Activated naive CD8-positive, alpha-beta T cell treated with anti-CD3 and anti-CD28 coated beads for 36 hours (primary cell): ENCODE data around the gene CRLF2. TPM values are rescaled to one million over a fixed set of nuclear protein-coding genes. Genes with fewer than 3 reads are reported as not detected.
"Not testable (repeated sequence)": the region's sequence is repeated elsewhere in the genome, so short reads cannot be mapped to it uniquely, and the experiment has no call there.

Experiments used
- DNase-seq: peaks from one replicate; pipeline ENCODE4 v3.0.0; 2021
- H3K27ac Mint-ChIP-seq: one replicate; pipeline ENCODE4 v1.8.0; 2022; ENCODE audit warnings: mild to moderate bottlenecking, moderate library complexity, mixed read lengths
- H3K27me3 Mint-ChIP-seq: one replicate; pipeline ENCODE4 v1.8.0; 2022; ENCODE audit warnings: mild to moderate bottlenecking, mixed read lengths
- H3K36me3 Mint-ChIP-seq: one replicate; pipeline ENCODE4 v1.8.0; 2021; ENCODE audit warnings: mild to moderate bottlenecking, mixed read lengths
- H3K4me1 Mint-ChIP-seq: one replicate; pipeline ENCODE4 v1.8.0; 2021; ENCODE audit warnings: mixed read lengths
- H3K4me3 Mint-ChIP-seq: one replicate; pipeline ENCODE4 v1.8.0; 2022; ENCODE audit warnings: mild to moderate bottlenecking, moderate library complexity, mixed read lengths
- H3K9me3 Mint-ChIP-seq: one replicate; pipeline ENCODE4 v1.8.0; 2022; ENCODE audit warnings: mixed read lengths
- total RNA-seq, 2 experiments: library from RNA; stranded (reverse); gene quantifications; one replicate each; pipeline ENCODE4 v1.2.3, GENCODE V29; 2021

The CRLF2 gene
- total RNA-seq, 2 experiments from 2014 or later = 0.40 to 0.52 TPM

DNA sequence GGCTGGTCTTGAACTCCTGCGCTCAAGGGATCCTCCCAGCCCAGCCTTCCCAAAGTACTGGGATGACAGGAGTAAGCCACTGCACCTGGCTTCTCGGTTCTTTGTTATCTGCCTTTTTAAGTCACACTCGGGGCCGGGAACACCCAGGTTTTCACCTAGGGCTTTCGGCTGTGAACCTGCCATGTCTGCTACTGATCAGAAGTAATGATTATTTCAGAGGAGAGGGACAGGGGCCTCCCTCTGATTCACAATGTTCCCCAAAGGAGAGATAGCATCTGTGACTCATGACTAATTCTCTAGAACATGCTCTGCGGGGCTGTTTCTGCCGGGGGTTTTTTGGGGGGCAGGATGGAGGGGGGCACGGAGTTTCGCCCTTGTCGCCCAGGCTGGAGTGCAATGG lies 26.9 kb downstream of the CRLF2 start:
- Mint-ChIP-seq H3K9me3 (no peaks in the 10 kb centered on the region), H3K27ac (no peak overlapping the region), H3K36me3 (no peaks in the 10 kb centered on the region), H3K27me3 (no peaks in the 10 kb centered on the region), H3K4me3 (no peak overlapping the region), H3K4me1 (no peaks in the 10 kb centered on the region)
- DNase-seq = no peak

DNA sequence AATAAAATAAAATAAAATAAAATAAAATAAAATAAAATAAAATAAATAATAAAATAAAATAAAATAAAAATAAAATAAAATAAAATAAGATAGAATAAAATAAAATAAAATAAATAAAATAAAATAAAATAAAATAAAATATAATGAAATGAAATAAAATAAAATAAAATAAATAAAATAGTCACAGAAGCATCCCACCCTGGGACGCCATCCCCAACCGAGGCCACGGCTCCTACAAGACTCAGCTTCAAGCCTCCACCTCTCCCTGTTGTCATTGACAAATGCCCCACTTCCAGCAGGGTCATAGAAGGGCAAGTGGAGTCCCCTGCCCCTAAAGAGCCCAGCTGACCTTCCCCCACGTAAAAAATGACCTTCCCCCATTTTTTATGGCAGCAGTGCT lies 30.2 kb downstream of the CRLF2 start:
- no peaks in the 10 kb centered on the region for H3K27me3 Mint-ChIP-seq
- no peak for DNase-seq
- H3K27ac Mint-ChIP-seq = no peak overlapping the region
- H3K4me3 Mint-ChIP-seq = no peak overlapping the region
- no peaks in the 10 kb centered on the region for H3K36me3 Mint-ChIP-seq
- H3K4me1 Mint-ChIP-seq = no peaks in the 10 kb centered on the region
- H3K9me3 Mint-ChIP-seq = no peaks in the 10 kb centered on the region

- H3K27ac Mint-ChIP-seq, H3K4me3 Mint-ChIP-seq, H3K27me3 Mint-ChIP-seq, H3K9me3 Mint-ChIP-seq, H3K4me1 Mint-ChIP-seq, H3K36me3 Mint-ChIP-seq, DNase-seq: not testable (repeated sequence)
Measured at GRCh38 chrX:1181661-1182060, 30.8 kb downstream of the CRLF2 start.

DNA sequence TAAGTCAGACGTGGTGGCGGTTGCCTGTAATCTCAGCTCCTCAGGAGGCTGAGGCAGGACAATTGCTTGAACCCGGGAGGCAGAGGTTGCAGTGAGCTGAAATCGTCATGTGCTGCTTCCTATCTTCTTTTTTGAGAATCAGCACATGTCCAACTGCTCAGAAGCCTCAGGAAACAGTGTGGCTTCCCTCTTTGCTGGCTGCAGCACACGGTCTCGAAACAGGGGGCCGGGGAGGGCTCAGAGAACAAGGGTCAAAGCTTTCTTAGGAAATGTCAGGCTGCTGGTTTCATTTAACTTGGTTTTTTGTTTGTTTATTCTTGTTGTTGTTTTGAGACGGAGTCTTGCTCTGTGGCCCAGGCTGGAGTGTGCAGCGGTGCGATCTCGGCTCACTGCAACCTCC lies 31.3 kb downstream of the CRLF2 start:
- H3K36me3 Mint-ChIP-seq = no peaks in the 10 kb centered on the region
- H3K4me3 Mint-ChIP-seq = no peak overlapping the region
- no peak for DNase-seq
- no peaks in the 10 kb centered on the region for H3K27me3 Mint-ChIP-seq
- no peaks in the 10 kb centered on the region for H3K4me1 Mint-ChIP-seq
- H3K27ac Mint-ChIP-seq = no peak overlapping the region
- no peaks in the 10 kb centered on the region for H3K9me3 Mint-ChIP-seq

DNA sequence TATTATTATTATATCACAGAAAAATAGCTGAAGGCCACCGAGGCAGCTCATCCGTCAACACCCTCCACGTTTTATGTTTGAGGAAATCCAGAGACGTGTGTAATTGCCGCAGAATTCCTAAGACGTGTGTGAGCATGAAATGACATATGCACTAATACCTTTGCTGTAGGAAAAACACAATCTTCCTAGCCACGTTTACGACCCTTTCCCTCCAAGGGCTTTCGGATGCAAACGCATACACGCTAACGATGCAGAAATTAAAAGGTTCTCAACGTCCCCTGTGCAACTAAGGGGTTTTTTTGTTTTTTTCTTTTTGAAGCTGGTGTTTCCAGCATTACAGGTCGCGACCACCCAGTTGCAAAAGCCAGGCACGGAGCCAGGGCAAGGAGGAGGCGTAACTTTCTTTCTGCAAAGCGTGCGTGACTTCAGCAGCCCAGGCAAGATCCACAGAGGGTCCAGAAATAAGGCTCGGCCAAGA lies 33.8 kb downstream of the CRLF2 start:
- H3K27ac Mint-ChIP-seq = no peak overlapping the region

DNA sequence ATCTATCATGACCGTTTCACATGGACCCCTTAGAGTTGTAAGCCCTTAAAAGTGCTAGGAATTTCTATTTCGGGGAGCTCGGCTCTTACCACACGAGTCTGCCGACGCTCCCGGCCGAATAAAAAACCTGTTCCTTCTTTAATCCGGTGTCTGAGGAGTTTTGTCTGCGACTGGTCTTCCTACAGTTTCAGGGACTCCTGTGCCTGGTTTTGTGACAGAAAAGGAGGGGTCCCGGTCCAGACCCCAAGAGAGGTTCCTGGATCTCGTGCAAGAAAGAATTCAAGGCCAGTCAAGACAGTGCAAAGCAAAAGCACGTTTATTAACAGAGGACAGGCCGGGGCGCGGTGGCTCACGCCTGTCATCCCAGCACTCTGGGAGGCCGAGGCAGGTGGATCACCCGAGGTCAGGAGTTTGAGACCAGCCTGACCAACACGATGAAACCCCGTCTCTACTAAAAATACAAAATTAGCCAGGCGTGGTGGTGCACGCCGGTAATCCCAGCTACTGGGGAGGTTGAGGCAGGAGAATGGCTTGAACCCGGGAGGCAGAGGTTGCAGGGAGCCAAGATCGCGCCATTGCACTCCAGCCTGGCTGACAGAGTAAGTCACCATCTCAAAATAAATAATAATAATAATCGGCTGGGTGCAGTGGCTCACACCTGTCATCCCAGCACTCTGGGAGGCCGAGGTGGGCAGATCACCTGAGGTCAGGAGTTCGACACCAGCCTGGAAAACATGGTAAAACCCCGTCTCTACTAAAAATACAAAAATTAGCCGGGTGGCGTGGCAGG lies 35.7 kb downstream of the CRLF2 start:
- H3K27ac Mint-ChIP-seq, H3K9me3 Mint-ChIP-seq, H3K4me1 Mint-ChIP-seq, DNase-seq, H3K27me3 Mint-ChIP-seq, H3K36me3 Mint-ChIP-seq, H3K4me3 Mint-ChIP-seq: not testable (repeated sequence)

More for the DNA sequence above, 33.8 kb downstream of the CRLF2 start:
- no peak for DNase-seq
- Mint-ChIP-seq H3K9me3 (no peaks in the 10 kb centered on the region), H3K4me3 (no peak overlapping the region), H3K27me3 (no peaks in the 10 kb centered on the region), H3K4me1 (no peaks in the 10 kb centered on the region), H3K36me3 (no peaks in the 10 kb centered on the region)

- not testable (repeated sequence) for H3K27ac Mint-ChIP-seq, H3K4me3 Mint-ChIP-seq, H3K36me3 Mint-ChIP-seq, H3K9me3 Mint-ChIP-seq, H3K27me3 Mint-ChIP-seq, H3K4me1 Mint-ChIP-seq, DNase-seq
Measured at GRCh38 chrX:1174609-1175545, 37.6 kb downstream of the CRLF2 start.

- H3K36me3 Mint-ChIP-seq, H3K27me3 Mint-ChIP-seq, H3K4me1 Mint-ChIP-seq, DNase-seq, H3K27ac Mint-ChIP-seq, H3K4me3 Mint-ChIP-seq, H3K9me3 Mint-ChIP-seq: not testable (repeated sequence)
Measured at GRCh38 chrX:1173435-1173834, 39.0 kb downstream of the CRLF2 start.

- H3K27me3 Mint-ChIP-seq = peaks cover 9% of the 10 kb centered on the region
- no peak for DNase-seq
- peaks cover 4% of the 10 kb centered on the region for H3K4me1 Mint-ChIP-seq
- H3K4me3 Mint-ChIP-seq = no peak overlapping the region
- no peak overlapping the region for H3K27ac Mint-ChIP-seq
- no peaks in the 10 kb centered on the region for H3K36me3 Mint-ChIP-seq
- peaks cover 1% of the 10 kb centered on the region for H3K9me3 Mint-ChIP-seq
Measured at GRCh38 chrX:1172496-1172895, 40.0 kb downstream of the CRLF2 start.

DNA sequence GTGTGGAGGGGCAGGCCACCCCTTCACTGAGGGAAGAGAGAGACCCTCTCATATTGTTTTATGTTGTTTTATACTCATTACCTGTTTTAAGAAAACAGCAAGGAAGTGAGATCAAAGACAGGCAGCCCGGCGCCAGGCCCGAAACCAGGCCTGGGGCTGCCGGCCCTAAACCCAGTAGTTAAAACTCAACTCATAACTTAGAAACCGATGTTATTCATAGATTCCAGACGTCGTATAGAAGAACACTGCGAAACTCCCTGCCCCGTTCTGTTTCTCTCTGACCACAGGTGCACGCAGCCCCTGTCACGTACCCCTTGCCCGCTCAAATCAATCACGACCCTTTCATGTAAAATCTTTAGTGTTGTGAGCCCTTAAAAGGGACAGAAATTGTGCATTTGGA lies 40.5 kb downstream of the CRLF2 start:
- H3K27me3 Mint-ChIP-seq, H3K4me1 Mint-ChIP-seq, H3K4me3 Mint-ChIP-seq, H3K9me3 Mint-ChIP-seq, DNase-seq, H3K36me3 Mint-ChIP-seq, H3K27ac Mint-ChIP-seq: not testable (repeated sequence)

DNA sequence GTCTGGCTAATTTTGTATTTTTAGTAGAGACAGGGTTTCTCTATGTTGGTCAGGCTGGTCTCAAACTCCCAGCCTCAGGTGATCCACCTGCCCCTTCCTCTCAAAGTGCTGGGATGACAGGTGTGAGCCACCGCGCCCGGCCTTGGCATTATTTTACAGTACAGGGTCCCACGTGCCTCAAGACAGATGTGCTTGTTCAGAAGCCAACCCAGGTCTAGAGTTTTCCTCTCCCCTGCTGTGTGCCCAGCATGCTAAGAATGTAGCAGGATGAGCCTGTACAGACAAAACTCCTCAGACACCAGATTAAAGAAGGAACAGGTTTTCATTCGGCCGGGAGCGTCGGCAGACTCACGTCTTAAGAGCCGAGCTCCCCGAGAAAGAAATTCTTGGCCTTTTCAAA lies 42.2 kb downstream of the CRLF2 start:
- no peak overlapping the region for H3K4me3 Mint-ChIP-seq
- no peak for DNase-seq
- no peaks in the 10 kb centered on the region for H3K36me3 Mint-ChIP-seq
- H3K9me3 Mint-ChIP-seq = peaks cover 1% of the 10 kb centered on the region
- H3K27me3 Mint-ChIP-seq = peaks cover 18% of the 10 kb centered on the region
- no peak overlapping the region for H3K27ac Mint-ChIP-seq
- peaks cover 7% of the 10 kb centered on the region for H3K4me1 Mint-ChIP-seq

- Mint-ChIP-seq H3K4me3 (no peak overlapping the region), H3K27me3 (peaks cover 21% of the 10 kb centered on the region), H3K27ac (no peak overlapping the region), H3K36me3 (no peaks in the 10 kb centered on the region), H3K4me1 (peaks cover 7% of the 10 kb centered on the region), H3K9me3 (peaks cover 1% of the 10 kb centered on the region)
- DNase-seq = no peak
Measured at GRCh38 chrX:1169189-1169588, 43.3 kb downstream of the CRLF2 start.

DNA sequence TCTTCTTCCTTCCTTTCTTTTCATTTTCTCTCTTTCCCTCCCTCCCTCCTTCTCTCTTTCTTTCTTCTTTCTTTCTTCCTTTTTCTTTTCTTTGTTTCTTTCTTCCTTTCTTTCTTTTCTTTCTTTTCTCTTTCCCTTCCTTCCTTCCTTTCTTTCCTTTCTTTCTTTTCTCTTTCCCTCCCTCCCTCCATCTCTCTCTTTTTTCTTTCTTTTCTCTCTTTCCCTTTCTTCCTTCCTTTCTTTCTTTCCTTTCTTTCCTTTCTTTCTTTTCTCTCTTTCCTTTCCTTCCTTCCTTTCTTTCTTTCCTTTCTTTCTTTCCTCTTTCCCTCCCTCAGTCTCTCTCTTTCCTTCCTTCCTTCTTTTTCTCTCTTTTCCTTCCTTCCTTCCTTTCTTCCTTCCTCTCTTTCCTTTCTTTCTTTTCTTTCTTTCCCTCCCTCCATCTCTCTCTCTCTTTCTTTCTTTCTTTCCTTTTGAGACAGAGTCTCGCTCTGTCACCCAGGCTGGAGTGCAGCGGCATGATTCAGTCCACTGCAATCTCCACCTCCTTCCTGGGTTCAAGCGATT lies 44.4 kb downstream of the CRLF2 start:
- DNase-seq = no peak
- Mint-ChIP-seq H3K4me3 (no peak overlapping the region), H3K27me3 (peaks cover 33% of the 10 kb centered on the region), H3K4me1 (peaks cover 7% of the 10 kb centered on the region), H3K9me3 (peaks cover 1% of the 10 kb centered on the region), H3K27ac (no peak overlapping the region), H3K36me3 (no peaks in the 10 kb centered on the region)

DNA sequence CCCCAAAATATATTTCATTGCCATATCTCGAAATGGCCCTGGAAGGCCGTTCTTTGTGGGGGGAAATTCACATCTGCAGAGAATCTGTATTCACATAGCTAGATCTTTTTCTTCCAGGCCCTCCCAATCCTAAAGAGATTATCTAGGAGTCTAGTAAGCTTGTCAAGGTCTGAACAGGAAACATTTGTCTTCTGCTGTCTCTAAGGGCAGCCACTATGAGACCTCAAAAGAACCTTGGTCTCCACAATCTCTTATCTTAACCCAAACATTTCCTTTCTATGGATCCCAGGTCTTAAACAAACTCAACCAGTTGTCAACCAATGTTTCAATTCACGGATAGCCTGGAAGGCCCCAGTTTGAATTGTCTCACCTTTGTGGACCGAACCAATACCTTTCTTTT lies 45.0 kb downstream of the CRLF2 start:
- Mint-ChIP-seq H3K27me3 (peaks cover 35% of the 10 kb centered on the region), H3K9me3 (peaks cover 1% of the 10 kb centered on the region), H3K36me3 (no peaks in the 10 kb centered on the region), H3K4me1 (peaks cover 7% of the 10 kb centered on the region), H3K27ac (no peak overlapping the region), H3K4me3 (no peak overlapping the region)
- DNase-seq = no peak

- H3K36me3 Mint-ChIP-seq = no peaks in the 10 kb centered on the region
- DNase-seq = no peak
- H3K4me1 Mint-ChIP-seq = peaks cover 7% of the 10 kb centered on the region
- H3K27me3 Mint-ChIP-seq = peaks cover 39% of the 10 kb centered on the region
- no peak overlapping the region for H3K27ac Mint-ChIP-seq
- no peak overlapping the region for H3K4me3 Mint-ChIP-seq
- peaks cover 1% of the 10 kb centered on the region for H3K9me3 Mint-ChIP-seq
Measured at GRCh38 chrX:1165535-1166196, 46.8 kb downstream of the CRLF2 start.
